Measurements from ENCODE around the gene CD1C. TPM values are rescaled to one million over a fixed set of nuclear protein-coding genes. Genes with fewer than 3 reads are reported as not detected.

CD1C gene
- total and polyA plus RNA-seq, 10 of the 15 experiments (the other 5 are each of a cell fraction or from before 2014, with no cell fraction given), result 0.82 to 19.0 (median 9.2) TPM

DNA sequence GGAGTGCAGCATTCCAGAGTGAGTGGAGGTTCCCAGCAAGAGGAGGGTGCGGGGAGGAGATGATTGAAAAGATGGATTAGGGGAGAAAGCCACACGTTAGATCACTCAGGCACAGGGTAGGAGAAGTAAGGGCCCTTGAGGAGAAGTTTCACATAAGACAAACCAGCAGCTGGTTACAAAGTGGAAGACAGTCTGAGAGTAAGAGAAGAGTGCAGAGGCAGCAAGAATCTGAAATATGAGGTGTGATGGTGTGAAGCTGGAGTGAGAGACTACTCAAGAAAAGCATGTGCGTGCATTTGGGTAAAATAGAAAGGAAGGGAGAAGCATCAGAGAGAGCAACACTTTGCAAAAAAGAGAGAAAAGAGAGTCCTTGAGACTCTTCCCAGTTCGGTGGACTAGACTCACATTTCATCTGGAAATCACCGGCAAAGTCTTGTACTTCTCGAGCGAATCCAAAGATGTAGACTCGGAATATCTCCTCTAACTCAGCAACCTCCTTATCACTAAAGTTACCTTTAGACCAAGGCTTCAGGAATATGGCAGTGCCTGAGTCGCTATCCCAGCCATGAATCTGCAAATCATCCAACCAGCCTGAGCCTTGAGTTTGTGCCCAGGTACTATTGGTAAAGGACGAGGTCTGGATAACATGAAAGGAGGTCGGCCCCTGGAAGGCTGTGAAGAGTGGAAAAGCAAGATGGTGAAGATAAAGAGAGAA, 40.8 kb downstream of the CD1C start:
- ChIA-PET CTCF (interaction anchor here (0.7 to 12.2 kb wide), 37 partner anchors 8 to 743 kb away, joined by 3 to 267 read pairs (median 5); partner anchors contain the start of genes CD1A and CD1C), SMC1A (ENCODE audit: uncharacterized antibody, unreplicated experiment) (interaction anchor here (0.7 to 6.8 kb wide), 34 partner anchors 19 to 1000 kb away, joined by 3 to 172 read pairs (median 4); partner anchors contain the start of genes AIM2 and CD1C), RAD21 (ENCODE audit: unreplicated experiment) (interaction anchor here (0.5 to 10.6 kb wide), 31 partner anchors 10 to 742 kb away, joined by 3 to 179 read pairs (median 4); partner anchors contain the start of genes CD1A, CD1C and CD1D), POLR2A (interaction anchor here (1.3 to 1.4 kb wide), 2 partner anchors 83 to 126 kb away, joined by 3 to 6 read pairs; no protein-coding TSS in a partner anchor)
- Histone ChIP-seq H2AFZ (ENCODE audit: control insufficient read depth, low read depth, low read length) (no peak overlapping the region), H3K79me2 (ENCODE audit: control insufficient read depth, insufficient read depth, low read length) (no peaks in the 10 kb centered on the region), H3K27ac (ENCODE audit: control insufficient read depth, insufficient read depth) (no peak overlapping the region), H3K4me3 (no peak overlapping the region), H3K36me3 (ENCODE audit: control insufficient read depth in 2 of 2, insufficient read depth in 2 of 2, low read length in 1 of 2) (no peaks in the 10 kb centered on the region), H4K20me1 (ENCODE audit: control insufficient read depth, insufficient read depth) (no peaks in the 10 kb centered on the region), H3K4me2 (ENCODE audit: control insufficient read depth, insufficient read depth) (no peak overlapping the region), H3K9ac (ENCODE audit: control insufficient read depth, insufficient read depth, low read length) (no peak overlapping the region), H3K4me1 (ENCODE audit: control insufficient read depth, insufficient read depth, low read length) (peaks cover 4% of the 10 kb centered on the region), H3K27me3 (replicated peaks in 1 of 2; ENCODE audit: control insufficient read depth in 2 of 2, insufficient read depth in 2 of 2, low read length in 1 of 2) (no peaks in the 10 kb centered on the region), H3K9me3 (replicated peaks; ENCODE audit: control insufficient read depth, insufficient read depth, low read length) (no peaks in the 10 kb centered on the region)
- 53% methylated on average over 11 of the region's 11 CpGs for WGBS (ENCODE audit: insufficient coverage, insufficient replicate concordance, low lambda C conversion rate, missing lambda C conversion rate)
- BruUV-seq (replicated peaks), result no TSS peak
- in situ Hi-C loops (cut with MboI) (loop anchor here (10.0 kb wide), 1 partner anchor 126 kb away; no protein-coding TSS in a partner anchor), intact Hi-C loops (cut with micrococcal nuclease; ENCODE audit: unreplicated experiment) (loop anchor here (1.0 kb wide), 1 partner anchor 84 kb away; no protein-coding TSS in a partner anchor)
- FAIRE-seq (no peak), ATAC-seq (no peak), DNase-seq (ENCODE audit: low read depth, low spot score) (no peak)
- TF ChIP-seq ESRRA (IDR thresholded peaks at IDR 0.05; ENCODE audit: low read length) (no peak), WRNIP1 (IDR thresholded peaks at IDR 0.05; ENCODE audit: borderline replicate concordance, low read depth, low read length) (no peak), IKZF2 (IDR thresholded peaks at IDR 0.05) (no peak), RB1 (IDR thresholded peaks at IDR 0.05; ENCODE audit: borderline replicate concordance) (no peak), ZNF384 (IDR thresholded peaks at IDR 0.05; ENCODE audit: borderline replicate concordance, low read depth, low read length) (no peak), ZSCAN29 (IDR thresholded peaks at IDR 0.05) (no peak), HCFC1 (IDR thresholded peaks at IDR 0.05; ENCODE audit: low read length) (no peak), HDAC2 (IDR thresholded peaks at IDR 0.05) (no peak), CBFB (IDR thresholded peaks at IDR 0.05; ENCODE audit: low read depth) (no peak), SMARCA5 (IDR thresholded peaks at IDR 0.05) (no peak), BMI1 (IDR thresholded peaks at IDR 0.05; ENCODE audit: borderline replicate concordance) (no peak), RBBP5 (conservative IDR thresholded peaks at IDR 0.05) (no peak), RFX5 (IDR thresholded peaks at IDR 0.05; ENCODE audit: low read depth, low read length) (no peak), BHLHE40 (IDR thresholded peaks at IDR 0.05; ENCODE audit: borderline replicate concordance in 1 of 2, low read depth in 2 of 2, low read length in 1 of 2) (no peak), PAX8 (IDR thresholded peaks at IDR 0.05) (no peak), MEF2B (IDR thresholded peaks at IDR 0.05; ENCODE audit: partially characterized antibody, poor library complexity, severe bottlenecking) (no peak)
- TF ChIP-seq, protein P1, sequence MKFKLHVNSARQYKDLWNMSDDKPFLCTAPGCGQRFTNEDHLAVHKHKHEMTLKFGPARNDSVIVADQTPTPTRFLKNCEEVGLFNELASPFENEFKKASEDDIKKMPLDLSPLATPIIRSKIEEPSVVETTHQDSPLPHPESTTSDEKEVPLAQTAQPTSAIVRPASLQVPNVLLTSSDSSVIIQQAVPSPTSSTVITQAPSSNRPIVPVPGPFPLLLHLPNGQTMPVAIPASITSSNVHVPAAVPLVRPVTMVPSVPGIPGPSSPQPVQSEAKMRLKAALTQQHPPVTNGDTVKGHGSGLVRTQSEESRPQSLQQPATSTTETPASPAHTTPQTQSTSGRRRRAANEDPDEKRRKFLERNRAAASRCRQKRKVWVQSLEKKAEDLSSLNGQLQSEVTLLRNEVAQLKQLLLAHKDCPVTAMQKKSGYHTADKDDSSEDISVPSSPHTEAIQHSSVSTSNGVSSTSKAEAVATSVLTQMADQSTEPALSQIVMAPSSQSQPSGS (IDR thresholded peaks at IDR 0.05; ENCODE audit: low read length), result no peak
- TF ChIP-seq, protein P2, sequence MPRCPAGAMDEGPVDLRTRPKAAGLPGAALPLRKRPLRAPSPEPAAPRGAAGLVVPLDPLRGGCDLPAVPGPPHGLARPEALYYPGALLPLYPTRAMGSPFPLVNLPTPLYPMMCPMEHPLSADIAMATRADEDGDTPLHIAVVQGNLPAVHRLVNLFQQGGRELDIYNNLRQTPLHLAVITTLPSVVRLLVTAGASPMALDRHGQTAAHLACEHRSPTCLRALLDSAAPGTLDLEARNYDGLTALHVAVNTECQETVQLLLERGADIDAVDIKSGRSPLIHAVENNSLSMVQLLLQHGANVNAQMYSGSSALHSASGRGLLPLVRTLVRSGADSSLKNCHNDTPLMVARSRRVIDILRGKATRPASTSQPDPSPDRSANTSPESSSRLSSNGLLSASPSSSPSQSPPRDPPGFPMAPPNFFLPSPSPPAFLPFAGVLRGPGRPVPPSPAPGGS (IDR thresholded peaks at IDR 0.05; ENCODE audit: borderline replicate concordance, insufficient read depth, low read depth, low read length, poor library complexity, severe bottlenecking), result no peak
- TF ChIP-seq, protein P3, sequence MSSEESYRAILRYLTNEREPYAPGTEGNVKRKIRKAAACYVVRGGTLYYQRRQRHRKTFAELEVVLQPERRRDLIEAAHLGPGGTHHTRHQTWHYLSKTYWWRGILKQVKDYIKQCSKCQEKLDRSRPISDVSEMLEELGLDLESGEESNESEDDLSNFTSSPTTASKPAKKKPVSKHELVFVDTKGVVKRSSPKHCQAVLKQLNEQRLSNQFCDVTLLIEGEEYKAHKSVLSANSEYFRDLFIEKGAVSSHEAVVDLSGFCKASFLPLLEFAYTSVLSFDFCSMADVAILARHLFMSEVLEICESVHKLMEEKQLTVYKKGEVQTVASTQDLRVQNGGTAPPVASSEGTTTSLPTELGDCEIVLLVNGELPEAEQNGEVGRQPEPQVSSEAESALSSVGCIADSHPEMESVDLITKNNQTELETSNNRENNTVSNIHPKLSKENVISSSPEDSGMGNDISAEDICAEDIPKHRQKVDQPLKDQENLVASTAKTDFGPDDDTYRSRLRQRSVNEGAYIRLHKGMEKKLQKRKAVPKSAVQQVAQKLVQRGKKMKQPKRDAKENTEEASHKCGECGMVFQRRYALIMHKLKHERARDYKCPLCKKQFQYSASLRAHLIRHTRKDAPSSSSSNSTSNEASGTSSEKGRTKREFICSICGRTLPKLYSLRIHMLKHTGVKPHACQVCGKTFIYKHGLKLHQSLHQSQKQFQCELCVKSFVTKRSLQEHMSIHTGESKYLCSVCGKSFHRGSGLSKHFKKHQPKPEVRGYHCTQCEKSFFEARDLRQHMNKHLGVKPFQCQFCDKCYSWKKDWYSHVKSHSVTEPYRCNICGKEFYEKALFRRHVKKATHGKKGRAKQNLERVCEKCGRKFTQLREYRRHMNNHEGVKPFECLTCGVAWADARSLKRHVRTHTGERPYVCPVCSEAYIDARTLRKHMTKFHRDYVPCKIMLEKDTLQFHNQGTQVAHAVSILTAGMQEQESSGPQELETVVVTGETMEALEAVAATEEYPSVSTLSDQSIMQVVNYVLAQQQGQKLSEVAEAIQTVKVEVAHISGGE (CRISPR knock-in tag; IDR thresholded peaks at IDR 0.05), result no peak

All from GM12878 (cell line).